Fibroblast of skin of left biceps (primary cell): ENCODE results near the gene CROCC2.

Experiments
- DNase-seq, 2 experiments: peaks; one replicate each; pipeline ENCODE4 v3.0.0-alpha.2; 2013; ENCODE audit warnings: low read depth in 2 of 2

Gene CROCC2

DNA sequence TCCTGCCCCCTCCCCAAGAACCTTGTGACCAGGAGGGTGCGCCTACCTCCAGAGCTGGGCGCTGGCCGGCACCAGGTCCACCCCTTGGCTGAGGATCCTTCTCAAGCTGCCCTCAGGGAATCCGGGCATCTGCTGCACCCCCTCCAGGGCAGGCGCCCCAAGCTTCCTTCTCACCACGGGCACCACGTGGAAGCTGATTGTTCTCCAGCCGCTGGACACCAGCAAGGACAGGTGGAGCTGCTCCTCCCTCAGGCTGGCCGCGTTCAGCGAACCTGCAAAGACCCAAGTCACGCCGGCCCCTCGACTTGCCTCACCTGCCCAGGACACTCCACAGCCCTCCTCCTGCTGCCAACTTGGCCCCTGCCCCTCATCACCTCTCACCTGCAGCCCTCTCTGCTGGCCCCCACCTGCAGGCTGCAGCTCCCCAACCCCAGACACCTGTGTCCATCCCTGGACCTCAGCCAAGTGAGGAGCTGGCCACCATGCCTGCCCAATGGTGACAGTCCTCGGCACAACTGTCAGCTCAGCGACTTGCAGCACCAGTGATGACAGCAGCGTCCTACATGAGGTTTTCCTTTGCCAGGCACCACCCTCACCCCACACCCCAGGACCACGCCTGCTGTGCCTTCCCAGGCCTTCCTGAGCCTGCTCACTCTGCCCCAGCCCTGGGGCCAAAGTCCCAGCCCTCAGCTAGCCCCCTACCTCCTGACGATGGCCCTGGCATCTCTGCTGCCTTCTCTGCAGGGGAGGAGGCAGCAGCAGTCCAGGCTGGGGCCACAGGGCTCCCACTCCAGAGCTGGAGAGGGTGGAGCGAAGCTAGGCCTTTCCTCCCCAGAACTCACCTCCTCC is 14.4 kb upstream of the CROCC2 start:
- DNase-seq = no peak

DNA sequence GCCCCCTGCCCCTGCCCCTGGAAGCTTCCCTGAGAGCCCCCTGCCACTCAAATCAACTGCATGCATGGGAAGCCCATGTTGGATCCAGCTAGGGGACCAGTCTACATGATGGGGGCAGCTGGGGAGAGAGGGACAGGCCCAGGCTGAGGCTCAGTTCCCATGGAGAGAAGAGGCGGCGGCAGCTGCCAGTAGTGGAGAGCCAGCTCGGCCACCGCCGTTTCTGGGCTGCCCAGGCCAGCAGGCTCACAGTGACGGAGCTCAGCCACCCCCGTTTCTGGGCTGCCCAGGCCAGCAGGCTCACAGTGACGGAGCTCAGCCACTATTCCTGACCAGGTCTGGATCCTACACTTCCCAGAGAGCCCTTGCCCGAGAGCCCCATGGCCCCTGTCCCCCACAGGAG is 13.8 kb upstream of the CROCC2 start:
- no peak for DNase-seq

DNA sequence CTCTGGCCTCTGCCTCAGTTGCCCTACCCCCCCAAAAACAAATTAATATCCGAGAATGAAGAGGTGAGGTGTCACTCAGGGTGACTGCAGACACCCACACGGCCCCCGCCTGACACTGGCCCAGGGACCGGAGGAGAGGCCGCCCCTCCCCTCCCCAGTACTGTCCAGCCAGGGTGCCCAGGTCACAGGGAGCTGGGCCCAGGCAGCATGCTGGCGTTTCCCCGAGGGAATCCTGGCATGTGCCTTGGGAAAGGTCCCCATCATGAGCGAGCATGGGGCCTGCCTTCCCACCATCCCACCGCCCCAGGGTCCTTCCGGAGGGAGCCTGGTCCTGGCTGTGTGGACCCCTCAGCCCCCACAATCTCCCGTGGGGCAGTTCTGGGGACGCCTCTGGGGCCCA is 13.2 kb upstream of the CROCC2 start:
- DNase-seq = no peak

DNA sequence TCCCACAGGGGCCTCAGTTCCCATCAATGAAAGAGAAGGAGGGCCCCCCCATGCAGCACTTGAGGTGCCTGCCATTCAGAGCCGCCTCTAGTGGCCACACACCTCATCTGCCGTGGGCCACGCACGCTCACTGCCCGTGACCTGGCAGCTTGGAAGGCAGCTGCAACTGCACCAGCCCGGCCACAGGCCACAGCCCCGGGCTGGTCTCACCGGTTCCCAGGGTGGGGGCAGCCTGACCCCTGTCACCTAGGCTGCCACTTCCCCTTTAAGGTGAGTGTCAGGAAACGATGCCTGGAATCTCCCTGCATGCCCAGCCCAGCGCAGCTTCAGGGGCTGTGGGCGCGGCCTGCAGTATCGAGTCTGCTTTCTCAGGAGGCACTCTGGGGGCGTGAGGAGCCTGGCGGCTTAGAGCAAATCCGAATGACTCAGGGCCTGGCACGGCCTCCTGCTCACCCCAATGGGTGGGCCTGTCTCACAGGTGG is 12.7 kb upstream of the CROCC2 start:
- no peak for DNase-seq

DNA sequence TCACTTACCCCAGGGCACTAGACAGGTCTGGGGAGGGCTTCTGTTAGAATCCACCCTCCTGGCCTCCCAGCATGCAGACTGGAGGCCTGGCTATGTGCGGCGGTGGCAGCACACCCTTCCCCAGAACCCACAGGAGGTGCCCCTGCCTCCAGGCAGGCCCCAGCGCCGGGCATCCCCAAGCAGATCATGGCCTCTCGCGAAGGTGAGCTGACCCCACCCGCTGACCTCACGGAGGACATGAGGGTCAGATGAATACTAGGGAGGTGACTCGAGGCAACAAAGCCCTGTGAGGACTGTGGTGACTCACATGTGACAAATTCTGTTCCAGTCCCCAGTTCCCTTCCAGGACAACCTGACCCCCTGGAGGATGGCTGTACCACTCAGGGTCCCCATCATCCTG is 12.1 kb upstream of the CROCC2 start:
- no peak for DNase-seq

DNA sequence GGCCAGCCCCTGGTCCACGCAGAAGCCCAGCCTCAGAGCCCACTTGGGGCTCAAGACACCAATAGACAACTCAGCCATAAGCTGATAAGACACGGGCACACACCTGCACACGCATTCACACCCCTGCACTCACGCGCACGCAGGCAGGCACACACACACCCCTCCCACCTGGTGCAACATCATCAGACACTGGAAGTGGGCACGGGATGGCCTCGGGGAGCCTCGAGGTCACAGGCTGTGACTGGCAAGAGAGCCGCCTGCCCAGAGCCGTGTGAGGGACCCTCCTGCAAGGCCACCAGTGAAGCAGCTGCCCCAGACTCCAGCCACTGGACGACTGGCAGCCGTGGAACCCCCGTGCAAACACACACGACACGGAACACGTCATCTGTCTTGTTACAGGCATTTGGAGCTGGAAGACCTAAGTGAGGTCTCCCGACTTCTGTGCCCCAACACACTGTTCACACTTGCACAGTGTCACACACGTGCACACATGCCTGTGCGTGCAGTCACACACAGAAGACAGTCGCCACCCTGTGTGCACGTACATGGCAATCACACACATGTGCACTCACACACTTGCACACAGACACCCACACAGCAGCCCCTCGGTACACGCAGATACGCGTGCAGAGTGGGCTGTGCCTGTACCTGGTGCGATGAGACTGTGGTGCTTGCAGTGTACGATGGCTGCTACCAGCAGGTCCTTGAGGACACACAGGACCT is 11.1 kb upstream of the CROCC2 start:
- no peak for DNase-seq

DNA sequence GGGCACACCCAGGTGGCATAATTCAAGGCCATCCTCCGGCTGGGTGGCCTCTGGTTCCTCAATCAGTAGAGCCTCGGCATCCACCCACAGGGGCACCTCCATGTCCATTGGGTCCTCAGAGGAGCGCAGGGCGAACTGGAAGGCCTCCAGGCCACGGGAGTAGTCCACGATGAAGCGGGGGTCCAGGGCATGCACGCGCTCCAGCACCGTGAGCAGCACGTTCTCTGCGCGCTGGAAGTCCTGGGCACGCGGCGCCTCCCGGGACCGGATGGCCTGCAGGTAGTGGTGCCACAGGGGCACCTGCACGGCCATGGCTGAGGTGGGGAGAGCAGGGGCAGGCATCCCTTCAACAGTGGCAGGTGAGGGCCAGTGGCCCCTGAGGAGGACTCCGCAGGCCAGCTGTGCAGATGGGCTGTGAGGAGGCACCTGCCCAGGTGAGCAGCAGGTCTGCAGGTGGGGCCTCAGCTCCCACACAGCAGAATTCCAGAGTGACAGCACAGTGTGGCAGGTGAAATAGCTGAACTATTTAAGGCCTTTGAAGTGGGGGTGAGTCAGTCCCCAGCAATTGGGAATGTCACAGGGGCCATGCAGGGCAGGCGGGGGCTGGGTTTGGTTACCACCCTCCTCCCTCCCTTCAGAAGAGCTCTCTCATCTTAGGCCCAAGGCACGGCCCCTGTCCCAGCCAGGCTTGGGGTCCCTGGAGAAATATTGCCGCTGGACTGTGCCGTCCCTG is 10.3 kb upstream of the CROCC2 start, which contains the start of gene MAB21L4:
TSS of gene MAB21L4 (minus strand) at position 501 of the 733 bp plus-strand sequence. CDS start at position 342, 159 bp downstream.
- DNase-seq = no peak

DNA sequence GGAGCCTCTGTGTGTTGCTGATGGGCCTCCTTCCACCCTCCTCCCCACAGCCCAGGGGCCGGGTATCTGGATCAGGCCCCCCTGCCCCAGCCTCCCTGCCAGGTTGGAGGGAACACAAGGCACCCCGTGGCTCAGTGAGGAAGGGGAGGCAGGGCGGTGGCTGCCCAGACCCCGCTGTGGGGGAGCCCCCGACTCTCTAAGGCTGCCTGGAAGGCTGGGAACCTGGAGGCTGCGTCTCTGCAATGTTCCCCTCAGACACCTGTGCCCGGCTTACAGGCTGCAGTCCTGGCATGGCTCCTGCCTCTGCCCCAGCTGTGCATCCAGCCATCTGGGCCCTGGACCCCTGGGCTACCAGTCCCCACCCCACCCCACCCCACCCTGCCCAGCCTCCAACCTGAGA is 9.7 kb upstream of the CROCC2 start:
- DNase-seq = no peak

DNA sequence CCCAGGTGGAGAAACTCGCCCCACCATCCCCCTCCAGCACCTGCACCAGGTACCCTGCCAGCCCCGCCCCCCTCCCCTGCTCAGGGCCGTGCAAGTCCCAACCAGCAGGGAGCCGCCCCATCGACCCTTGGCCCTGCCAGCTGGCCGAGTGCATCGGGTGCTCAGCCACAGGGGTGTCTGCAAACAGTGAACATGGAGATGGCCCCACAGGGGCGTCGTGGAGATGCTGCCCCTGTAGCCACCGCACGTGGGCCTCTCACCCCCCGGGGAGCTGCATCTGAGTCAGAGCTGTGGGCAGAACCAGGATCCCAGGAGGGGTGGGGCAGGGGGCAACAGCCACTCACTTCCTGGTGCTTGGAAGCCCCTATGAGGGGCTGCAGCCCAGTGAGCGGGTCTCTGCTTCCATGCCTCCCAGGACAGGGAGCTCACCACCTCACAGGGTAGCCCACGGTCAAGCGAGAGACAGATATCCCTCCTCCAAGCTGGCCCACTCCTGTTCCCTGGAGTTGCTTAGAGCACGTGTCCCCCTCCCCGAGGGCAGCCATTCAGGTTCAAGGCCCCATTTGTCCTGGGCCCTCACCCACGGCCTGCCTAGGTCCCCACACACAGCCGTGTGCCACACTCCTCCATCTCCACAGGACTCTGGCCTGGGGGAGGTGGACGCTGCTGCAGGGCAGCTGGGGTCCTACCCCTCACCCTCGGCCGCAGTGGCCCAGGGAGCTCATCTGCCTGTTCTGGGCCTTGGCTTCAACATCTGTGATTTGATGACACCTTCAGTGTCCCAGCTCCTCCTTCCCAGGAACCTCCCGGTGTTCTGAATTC is 9.1 kb upstream of the CROCC2 start:
- no peak for DNase-seq

DNA sequence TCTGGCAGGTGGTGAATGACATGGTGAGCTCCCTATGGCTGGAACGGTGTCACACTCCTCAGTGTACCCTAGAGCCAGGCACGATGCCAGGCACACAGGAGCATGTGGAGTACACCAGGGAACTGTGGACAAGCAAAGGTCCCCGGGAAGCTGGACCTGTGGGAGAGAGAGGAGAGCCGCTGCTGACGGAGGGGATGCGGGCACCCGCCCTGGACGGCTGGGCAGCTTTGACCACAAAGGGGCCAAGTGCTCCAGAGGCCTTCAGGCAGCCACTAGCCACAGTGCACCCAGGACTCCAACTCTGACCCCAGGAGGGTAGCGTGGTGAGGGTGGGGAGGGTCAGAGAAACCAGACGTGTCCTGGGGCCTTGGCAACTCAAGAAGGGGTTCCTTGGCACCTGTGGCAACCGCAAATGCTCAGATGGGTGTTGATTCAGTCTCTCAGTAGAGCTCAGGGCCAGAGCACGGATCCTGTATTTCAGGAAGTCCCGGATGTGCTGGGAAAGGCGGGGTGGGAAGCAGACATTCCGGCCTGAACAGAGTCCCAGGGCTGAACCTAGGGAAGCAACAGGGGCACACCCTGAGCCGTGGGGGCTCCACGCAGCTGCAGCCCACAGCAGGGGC is 7.9 kb upstream of the CROCC2 start:
- no peak for DNase-seq

DNA sequence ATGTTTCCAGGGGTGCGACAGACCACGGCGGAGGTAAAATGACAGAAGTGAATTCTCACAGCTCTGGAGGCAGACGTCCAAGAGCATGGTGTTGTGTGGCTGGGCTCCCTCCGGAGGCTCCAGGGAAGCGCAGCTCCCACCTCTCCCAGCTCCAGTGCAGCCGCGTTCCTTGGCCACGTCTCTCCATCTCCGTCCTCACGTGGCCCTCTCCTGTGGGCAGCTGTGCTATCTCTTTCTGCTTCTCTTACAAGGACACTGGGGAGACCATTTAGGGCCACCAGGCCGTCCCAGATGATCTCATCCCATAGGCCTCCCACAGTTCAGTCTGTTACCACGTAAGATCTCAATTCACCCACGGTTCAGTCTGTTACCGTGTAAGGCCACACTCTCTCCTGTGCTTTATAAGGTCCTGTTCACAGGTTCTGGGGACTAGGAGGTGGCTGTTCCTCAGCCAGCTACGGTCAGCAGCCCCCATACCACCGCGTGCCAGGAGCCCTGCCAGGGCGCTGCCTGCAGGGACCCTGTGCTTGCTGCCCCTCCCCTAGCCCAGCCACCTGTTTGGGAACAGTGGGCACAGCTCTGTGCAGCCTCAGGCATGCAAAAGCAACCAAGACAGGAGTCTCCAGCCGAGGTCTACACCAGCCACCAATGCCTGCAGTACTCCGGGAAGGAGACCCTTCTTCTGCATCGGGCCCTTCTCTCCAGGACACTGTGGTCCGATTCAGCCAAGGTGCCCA is 7.2 kb upstream of the CROCC2 start:
- DNase-seq = no peak

DNA sequence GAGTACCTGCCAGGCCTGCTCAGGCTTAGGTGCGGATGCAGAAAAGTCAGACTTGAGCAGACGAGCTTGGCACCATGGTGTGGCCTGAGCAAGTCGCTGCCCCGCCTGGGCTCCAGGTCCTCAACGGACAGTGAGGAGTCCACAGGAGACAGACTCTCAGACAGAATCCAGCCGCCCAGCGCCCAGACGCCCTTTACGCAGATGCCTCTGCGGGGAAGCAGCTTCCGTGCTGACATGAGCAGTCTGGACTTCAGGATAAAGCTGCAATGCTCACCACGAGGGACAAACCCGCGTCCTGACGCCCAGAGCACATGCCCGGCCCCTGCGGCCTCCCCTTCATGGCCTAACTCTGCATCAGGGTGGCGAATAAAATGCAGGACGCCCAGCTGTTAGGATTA is 6.7 kb upstream of the CROCC2 start:
- DNase-seq = no peak

DNA sequence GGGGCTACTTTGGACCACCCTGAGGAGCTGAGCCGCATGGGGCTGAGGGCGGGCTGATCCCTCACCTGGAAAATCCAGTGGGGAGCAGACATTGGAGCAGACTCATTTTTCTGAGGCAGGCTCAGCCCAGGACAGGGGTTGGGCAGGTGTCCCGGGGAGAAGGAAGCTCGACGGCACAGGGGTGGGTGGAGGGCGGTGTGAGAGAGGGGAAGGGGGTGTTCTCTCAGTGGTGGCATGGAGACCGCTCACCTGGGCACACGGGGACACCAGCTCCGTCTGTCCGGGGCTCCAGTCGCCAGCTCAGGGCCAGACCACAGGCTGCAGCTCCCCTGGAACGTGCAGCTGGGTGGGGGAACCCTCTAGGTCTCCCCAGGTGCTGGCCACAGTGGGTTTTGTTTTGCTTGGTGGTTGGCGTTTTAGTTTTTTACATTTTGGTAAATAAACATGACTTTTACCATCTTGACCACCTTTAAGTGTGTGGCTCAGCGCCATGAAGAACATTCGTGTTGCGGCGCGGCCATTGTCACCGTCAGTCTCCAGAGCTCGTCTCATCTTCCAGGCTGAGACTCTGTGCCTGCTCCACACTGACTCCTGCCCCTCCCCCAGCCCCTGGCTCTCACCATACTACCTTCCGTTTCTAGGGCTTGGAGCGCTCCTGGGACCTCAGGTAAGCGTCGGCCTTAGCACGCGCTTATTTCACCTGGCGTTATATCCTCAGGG is 5.8 kb upstream of the CROCC2 start:
- DNase-seq = no peak

DNA sequence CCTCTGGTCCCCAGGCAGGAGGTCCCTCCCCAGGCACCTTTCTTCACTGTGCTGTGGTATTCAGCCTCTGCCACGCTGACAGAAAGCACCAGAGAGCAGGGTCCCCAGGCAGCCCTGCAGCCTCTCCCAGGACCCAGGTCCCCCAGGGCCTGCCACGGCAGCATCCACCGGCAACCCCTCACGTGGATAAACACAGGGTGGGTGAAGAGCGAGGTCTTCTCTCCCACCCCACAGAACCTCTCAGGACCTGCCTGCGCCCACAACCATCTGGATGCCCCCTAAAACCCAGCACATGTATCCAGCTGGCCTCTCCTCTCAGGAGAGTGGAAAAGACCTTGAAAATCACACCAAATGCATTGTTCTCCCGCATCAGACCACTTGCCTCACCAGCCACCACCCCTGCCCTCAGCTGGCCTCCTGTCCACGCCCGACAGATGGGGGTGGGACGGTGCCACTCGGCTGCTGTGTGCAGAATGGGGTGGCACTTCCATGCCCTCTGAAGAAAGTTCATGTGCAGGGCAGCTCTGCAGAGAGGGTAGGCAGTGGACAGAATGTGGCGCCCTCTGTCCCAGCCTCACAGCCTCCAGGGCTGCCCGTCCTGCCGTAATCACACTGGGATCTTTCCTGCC is 4.0 kb upstream of the CROCC2 start:
- DNase-seq = no peak

DNA sequence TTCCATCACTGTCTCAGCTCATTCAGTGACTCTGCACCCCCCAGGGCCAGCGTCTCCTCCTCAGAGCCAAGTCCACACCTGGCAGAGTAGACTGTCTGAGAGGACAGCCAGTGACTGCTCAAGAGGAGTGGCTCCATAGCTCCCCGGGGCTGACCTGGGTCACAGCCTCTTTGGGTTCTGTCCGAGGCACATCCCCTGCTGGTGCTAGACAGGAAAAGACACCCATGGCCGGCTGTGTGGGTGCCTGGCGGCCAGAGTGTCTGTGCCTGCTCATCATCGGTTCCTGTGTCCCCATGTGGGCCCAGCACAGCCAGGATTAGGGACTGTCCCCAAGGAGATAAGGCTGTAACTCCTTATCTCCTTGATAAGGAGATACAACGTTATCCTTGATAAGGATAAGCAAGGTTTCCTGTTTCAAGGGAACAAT is 3.5 kb upstream of the CROCC2 start:
- no peak for DNase-seq

DNA sequence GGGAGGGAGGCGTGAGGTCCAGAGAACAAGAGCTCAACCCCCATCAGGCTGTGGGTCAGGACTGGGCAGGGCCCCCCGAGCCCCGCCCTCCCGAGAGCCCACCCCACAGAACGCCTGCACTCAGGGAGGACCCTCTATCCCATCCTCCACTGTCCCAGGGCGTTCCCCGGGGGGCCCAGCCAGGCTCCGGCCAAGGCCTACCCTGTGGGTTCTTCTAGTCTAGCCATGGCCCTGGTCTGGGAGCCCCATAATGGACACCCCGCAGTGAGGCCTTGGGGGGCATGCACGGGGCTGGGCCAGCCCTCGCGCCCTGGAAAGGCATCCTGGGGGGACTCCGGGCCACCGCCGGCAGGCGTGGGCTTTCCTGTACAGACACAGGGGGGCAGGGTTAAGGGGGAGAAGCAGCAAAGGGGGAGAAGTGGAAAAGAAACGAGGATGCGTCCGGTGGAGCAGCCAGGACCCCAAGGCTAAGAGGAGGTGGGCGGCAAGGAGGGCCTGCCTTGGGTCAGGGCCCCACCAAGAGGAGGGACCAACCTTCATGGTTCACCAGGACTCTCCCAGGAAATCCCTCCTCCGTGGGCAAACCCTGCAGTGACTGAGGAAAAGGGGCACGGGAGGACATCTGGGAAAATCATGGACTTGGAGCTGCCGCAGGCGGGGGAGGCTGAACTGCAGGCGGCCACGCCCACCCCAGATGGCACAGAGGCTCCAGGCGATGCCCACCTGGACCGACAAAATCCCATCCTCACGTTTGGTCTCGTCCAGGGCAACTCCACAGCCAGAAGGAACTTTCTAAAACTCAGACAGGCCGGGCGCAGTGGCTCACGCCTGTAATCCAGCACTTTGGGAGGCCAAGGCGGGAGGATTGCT is 2.7 kb upstream of the CROCC2 start:
- no peak for DNase-seq

DNA sequence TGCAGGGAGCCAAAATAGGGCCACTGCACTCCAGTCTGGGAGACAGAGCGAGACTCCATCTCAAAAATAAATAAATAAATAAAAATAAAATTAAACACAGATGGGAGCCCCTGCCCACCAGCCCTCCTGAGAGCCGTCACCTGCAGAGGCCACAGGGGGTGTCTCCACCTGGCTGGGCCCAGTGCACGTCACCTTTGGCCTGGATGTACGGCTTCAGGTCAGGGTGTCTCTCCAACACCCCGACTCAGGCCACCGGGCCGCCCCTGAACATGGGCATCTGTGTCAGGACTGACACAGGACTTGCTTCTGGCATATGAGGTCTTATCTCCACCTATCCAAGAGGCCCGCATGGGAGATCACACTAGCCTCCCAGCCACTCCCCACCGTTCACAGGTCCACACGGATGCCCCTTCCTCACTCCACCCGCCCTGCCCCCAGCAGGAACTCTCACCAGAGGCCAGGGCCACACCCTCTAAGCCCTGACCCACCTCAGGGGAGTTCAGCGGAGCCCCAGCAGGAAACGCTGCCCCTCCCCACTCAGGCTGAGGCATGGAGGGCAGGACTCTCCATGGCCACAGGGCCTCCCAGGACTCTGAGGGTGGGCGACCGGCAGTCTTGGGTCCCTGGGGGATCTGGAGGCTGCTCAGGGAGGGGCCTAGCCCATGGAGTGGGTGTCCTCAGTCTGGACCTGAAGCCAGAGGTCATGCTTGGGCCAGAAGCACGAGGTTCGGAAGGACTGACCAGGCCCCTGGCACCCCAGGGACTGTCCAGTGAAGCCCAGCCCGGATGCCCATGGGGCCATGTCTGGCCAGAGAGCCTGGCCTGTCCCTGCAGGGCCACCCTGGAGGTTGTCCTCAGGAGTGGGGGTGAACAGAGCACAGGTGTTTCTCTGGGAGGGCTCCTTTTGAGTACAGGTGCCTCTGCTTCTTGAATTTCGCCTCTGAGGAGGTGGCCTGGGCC is 1.6 kb upstream of the CROCC2 start:
- no peak for DNase-seq
